SK-N-SH (cell line): ENCODE results near the gene DOK6. TPM values are rescaled to one million over a fixed set of nuclear protein-coding genes. Genes with fewer than 3 reads are reported as not detected.
A peak's percentile ranks its signal among the peaks of the same experiment; 100 is the strongest.

ENCODE experiments used
- CTCF ChIA-PET: fragments of 300-600, 350-600 bp; formaldehyde crosslinking; extraction: SDS; loops from one replicate; lab custom pipeline; 2021; lab: Yijun Ruan, JAX
- POLR2A ChIA-PET: fragments of 350-600 bp; sonication (Branson Sonifier 250); formaldehyde crosslinking; extraction: SDS; loops from one replicate; lab custom pipeline; 2020; ENCODE audit warnings: antibody characterized with exemption, inconsistent platforms; lab: Yijun Ruan, JAX
- DNase-seq: peaks from one replicate; pipeline ENCODE4 v3.0.0; 2012
- H2AFZ ChIP-seq: fragments of 200-600 bp; sonication (generic); 2 replicates; pipeline ENCODE4 v1.8.1; 2016; ENCODE audit warnings: antibody characterized with exemption, mild to moderate bottlenecking, low read depth
- H3F3A ChIP-seq: fragments of 200-600 bp; sonication (generic); replicated peaks from 2 replicates; pipeline ENCODE3; 2016; ENCODE audit warnings: antibody characterized with exemption, mild to moderate bottlenecking; ENCODE audit not compliant: insufficient read depth
- H3K27ac ChIP-seq, 2 experiments: fragments of 200-500 bp in 1 of 2; fragments of 200-600 bp in 1 of 2; sonication (Bioruptor generic) in 1 of 2; sonication (generic), shearing (Covaris generic) in 1 of 2; 2 replicates each; pipeline versions ENCODE4 v1.5.1 to v1.6.1; 2014 to 2016; ENCODE audit warnings: low read depth in 2 of 2, inconsistent platforms in 1 of 2, low read length in 1 of 2, mild to moderate bottlenecking in 1 of 2, mixed read lengths in 1 of 2
- H3K27me3 ChIP-seq: fragments of 200-600 bp; sonication (generic), shearing (Covaris generic); 2 replicates; pipeline ENCODE4 v1.6.1; 2016; ENCODE audit warnings: mixed run types; ENCODE audit not compliant: insufficient read depth
- H3K36me3 ChIP-seq, 2 experiments: fragments of 200-500 bp in 1 of 2; fragments of 200-600 bp in 1 of 2; sonication (Bioruptor generic) in 1 of 2; sonication (generic) in 1 of 2; replicated peaks in 1 of 2; 2 replicates each; pipeline versions ENCODE3 to v1.5.1; 2014 to 2016; ENCODE audit warnings: low read length in 1 of 2, mild to moderate bottlenecking in 1 of 2; ENCODE audit not compliant: insufficient read depth in 2 of 2, control insufficient read depth in 1 of 2
- H3K4me1 ChIP-seq, 2 experiments: fragments of 200-500 bp in 1 of 2; fragments of 200-600 bp in 1 of 2; sonication (Bioruptor generic) in 1 of 2; sonication (generic), shearing (Covaris generic) in 1 of 2; 2 replicates each; pipeline versions ENCODE4 v1.5.1 to v1.6.1; 2014 to 2016; ENCODE audit warnings: low read depth in 1 of 2, low read length in 1 of 2, mixed run types in 1 of 2; ENCODE audit not compliant: insufficient read depth in 2 of 2, control insufficient read depth in 1 of 2
- H3K4me2 ChIP-seq: fragments of 200-600 bp; sonication (generic), shearing (Covaris generic); 2 replicates; pipeline ENCODE4 v1.6.1; 2017; ENCODE audit warnings: mixed run types
- H3K4me3 ChIP-seq, 2 experiments: fragments of 200-500 bp in 1 of 2; fragments of 200-600 bp in 1 of 2; sonication (Bioruptor generic) in 1 of 2; sonication (generic), shearing (Covaris generic) in 1 of 2; 2 replicates each; pipeline versions ENCODE4 v1.5.1 to v1.8.1; 2014 to 2016; ENCODE audit warnings: low read depth in 2 of 2, inconsistent platforms in 1 of 2, low read length in 1 of 2, mild to moderate bottlenecking in 1 of 2, mixed read lengths in 1 of 2, moderate library complexity in 1 of 2
- H3K79me2 ChIP-seq: fragments of 200-600 bp; sonication (generic); 2 replicates; pipeline ENCODE4 v1.8.1; 2017; ENCODE audit warnings: mild to moderate bottlenecking; ENCODE audit not compliant: insufficient read depth
- H3K9ac ChIP-seq: fragments of 200-600 bp; sonication (generic); 2 replicates; pipeline ENCODE4 v1.6.1; 2017; ENCODE audit warnings: mixed run types
- H3K9me2 ChIP-seq: fragments of 200-600 bp; sonication (generic); 2 replicates; pipeline ENCODE4 v1.6.1; 2017; ENCODE audit warnings: mixed run types
- H3K9me3 ChIP-seq: fragments of 200-600 bp; sonication (generic); 2 replicates; pipeline ENCODE4 v1.6.1; 2017; ENCODE audit warnings: mixed run types, mild to moderate bottlenecking, moderate library complexity
- H4K20me1 ChIP-seq: fragments of 200-600 bp; sonication (generic); 2 replicates; pipeline ENCODE4 v1.6.1; 2017; ENCODE audit warnings: mild to moderate bottlenecking, mixed run types; ENCODE audit not compliant: insufficient read depth
- ELF1 ChIP-seq: IDR thresholded peaks from 2 replicates; pipeline ENCODE4 v1.4.0; 2012
- EP300 ChIP-seq, 2 experiments: IDR thresholded peaks; 2 replicates each; pipeline versions ENCODE4 v1.4.0 to v1.6.1; 2012; ENCODE audit warnings: borderline replicate concordance in 1 of 2, low read depth in 1 of 2, low read length in 1 of 2
- FOXM1 ChIP-seq: IDR thresholded peaks from 2 replicates; pipeline ENCODE4 v1.4.0; 2012; ENCODE audit warnings: low read depth, mild to moderate bottlenecking
- MXI1 ChIP-seq: IDR thresholded peaks from 2 replicates; pipeline ENCODE4 v1.6.1; 2012; ENCODE audit warnings: mild to moderate bottlenecking, low read depth, low read length, improper control_type of control experiment
- RAD21 ChIP-seq: IDR thresholded peaks from 2 replicates; pipeline ENCODE4 v1.6.1; 2012; ENCODE audit warnings: mild to moderate bottlenecking, low read length
- SMC3 ChIP-seq: IDR thresholded peaks from 2 replicates; pipeline ENCODE4 v1.6.1; 2012; ENCODE audit warnings: low read depth, low read length, improper control_type of control experiment
- WGBS: methylation state at CpG from one replicate; pipeline ENCODE4 v1.1.6; 2017; ENCODE audit warnings: low lambda C conversion rate; 5-methylcytosine and 5-hydroxymethylcytosine counted together
- polyA plus RNA-seq, 3 experiments: library from polyadenylated mRNA; depleted of rRNA; stranded (reverse); fragments of >200 nt; gene quantifications; 2 replicates each; pipeline ENCODE4 v1.2.3, GENCODE V29; 2012
- TF ChIP-seq, protein P1 (sequence below): fragments of 150-350 bp; IDR thresholded peaks from 2 replicates; pipeline ENCODE4 v1.6.1; 2016; ENCODE audit warnings: mild to moderate bottlenecking, low read depth, low read length
- TF ChIP-seq, protein P2 (sequence below): fragments of 200-600 bp; sonication (generic); IDR thresholded peaks from 2 replicates; pipeline ENCODE4 v1.6.1; 2017; ENCODE audit warnings: antibody characterized with exemption, mild to moderate bottlenecking, moderate library complexity
- TF ChIP-seq, protein P3 (sequence below): fragments of 150-350 bp; IDR thresholded peaks from 2 replicates; pipeline ENCODE4 v1.6.1; 2017; ENCODE audit warnings: antibody characterized with exemption, low read length, low read depth, borderline replicate concordance

Gene DOK6
- polyA plus RNA-seq, 1 of the 3 experiments (the other 2 are of a cell fraction): 3.9 TPM

DNA sequence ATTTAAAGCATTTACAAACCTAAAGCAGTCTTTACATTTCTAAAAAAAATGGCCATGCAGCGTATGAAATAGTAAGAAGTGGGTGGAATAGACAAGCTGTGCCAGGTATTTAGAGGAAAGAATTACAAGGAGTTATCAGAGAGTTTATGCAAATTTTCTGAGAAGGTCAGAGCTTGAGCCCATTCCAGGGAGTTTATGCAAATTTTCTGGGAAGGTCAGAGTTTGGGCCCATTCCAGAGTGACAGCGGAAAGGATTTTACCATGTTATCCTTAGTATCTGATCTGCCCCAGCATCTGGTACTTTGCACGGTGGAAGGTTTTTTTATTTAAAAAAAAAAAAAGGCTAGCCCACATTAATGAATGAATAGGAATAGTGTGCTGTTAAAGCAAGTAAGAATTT is 1.4 kb upstream of the DOK6 start:
- Histone ChIP-seq H3K9me2 (no peaks in the 10 kb centered on the region), H3K4me1 (peaks cover 0 to 3% of the 10 kb centered on the region in 2 experiments; a peak in 2 of 4 replicates), H3K27me3 (no peaks in the 10 kb centered on the region), H4K20me1 (no peaks in the 10 kb centered on the region), H3K4me3 (peak overlapping the region; percentile 82 to 84; a peak in 2 of 4 replicates), H3K9me3 (no peaks in the 10 kb centered on the region), H3K79me2 (peaks cover 3% of the 10 kb centered on the region; the same call in 1 of the 2 replicates), H3K36me3 (peaks cover 0 to 3% of the 10 kb centered on the region in 2 experiments), H3K9ac (peak overlapping the region; percentile 80; the same call in 1 of the 2 replicates), H2AFZ (peak overlapping the region; percentile 97; the same call in 1 of the 2 replicates), H3K4me2 (no peak overlapping the region), H3K27ac (peak overlapping the region; percentile 83 to 98; a peak in 2 of 4 replicates), H3F3A (peaks cover 9% of the 10 kb centered on the region)
- 68% methylated on average over 3 of the region's 3 CpGs for WGBS
- no peak for DNase-seq
- no peak for TF ChIP-seq FOXM1
- TF ChIP-seq, protein P1, sequence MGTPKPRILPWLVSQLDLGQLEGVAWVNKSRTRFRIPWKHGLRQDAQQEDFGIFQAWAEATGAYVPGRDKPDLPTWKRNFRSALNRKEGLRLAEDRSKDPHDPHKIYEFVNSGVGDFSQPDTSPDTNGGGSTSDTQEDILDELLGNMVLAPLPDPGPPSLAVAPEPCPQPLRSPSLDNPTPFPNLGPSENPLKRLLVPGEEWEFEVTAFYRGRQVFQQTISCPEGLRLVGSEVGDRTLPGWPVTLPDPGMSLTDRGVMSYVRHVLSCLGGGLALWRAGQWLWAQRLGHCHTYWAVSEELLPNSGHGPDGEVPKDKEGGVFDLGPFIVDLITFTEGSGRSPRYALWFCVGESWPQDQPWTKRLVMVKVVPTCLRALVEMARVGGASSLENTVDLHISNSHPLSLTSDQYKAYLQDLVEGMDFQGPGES: no peak
- CTCF ChIA-PET: interaction anchor here (0.6 to 0.9 kb wide), 2 partner anchors 19 to 660 kb away, joined by 3 read pairs; no protein-coding TSS in a partner anchor
- POLR2A ChIA-PET: no interaction called here

DNA sequence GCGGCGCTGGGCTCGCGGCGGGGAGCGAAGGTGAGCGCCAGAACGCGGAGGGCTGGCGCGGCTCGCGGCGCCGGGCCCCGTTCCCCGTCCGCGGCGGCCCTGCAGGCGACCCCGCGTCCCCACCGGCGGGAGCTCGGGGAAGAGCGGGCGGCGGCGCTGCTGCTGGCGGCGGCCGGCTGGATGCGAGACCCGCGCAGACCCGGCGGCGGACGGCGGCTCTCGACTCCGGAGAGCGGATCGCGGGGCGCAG is 213 bp downstream of the DOK6 start:
- Histone ChIP-seq H3K4me2 (peak overlapping the region; percentile 82), H4K20me1 (no peaks in the 10 kb centered on the region), H3F3A (peaks cover 9% of the 10 kb centered on the region), H3K4me3 (peak overlapping the region; percentile 78 to 84), H3K36me3 (peaks cover 0 to 3% of the 10 kb centered on the region in 2 experiments), H3K9me2 (no peaks in the 10 kb centered on the region), H2AFZ (peak overlapping the region; percentile 88; the same call in 1 of the 2 replicates), H3K79me2 (peaks cover 3% of the 10 kb centered on the region; the same call in 1 of the 2 replicates), H3K9me3 (no peaks in the 10 kb centered on the region), H3K27me3 (no peaks in the 10 kb centered on the region), H3K27ac (peak overlapping the region; percentile 39 to 98; a peak in 3 of 4 replicates), H3K4me1 (peaks cover 0 to 3% of the 10 kb centered on the region in 2 experiments; a peak in 2 of 4 replicates), H3K9ac (peak overlapping the region; percentile 56; the same call in 1 of the 2 replicates)
- TF ChIP-seq SMC3 (no peak), RAD21 (no peak), ELF1 (no peak), MXI1 (no peak), EP300 (IDR thresholded peaks at IDR 0.05; ENCODE audit: borderline replicate concordance in 1 of 2, low read depth in 1 of 2, low read length in 1 of 2) (peak in 1 of 2 experiments; percentile 11; a peak in 1 of 4 replicates)
- TF ChIP-seq, protein P2, sequence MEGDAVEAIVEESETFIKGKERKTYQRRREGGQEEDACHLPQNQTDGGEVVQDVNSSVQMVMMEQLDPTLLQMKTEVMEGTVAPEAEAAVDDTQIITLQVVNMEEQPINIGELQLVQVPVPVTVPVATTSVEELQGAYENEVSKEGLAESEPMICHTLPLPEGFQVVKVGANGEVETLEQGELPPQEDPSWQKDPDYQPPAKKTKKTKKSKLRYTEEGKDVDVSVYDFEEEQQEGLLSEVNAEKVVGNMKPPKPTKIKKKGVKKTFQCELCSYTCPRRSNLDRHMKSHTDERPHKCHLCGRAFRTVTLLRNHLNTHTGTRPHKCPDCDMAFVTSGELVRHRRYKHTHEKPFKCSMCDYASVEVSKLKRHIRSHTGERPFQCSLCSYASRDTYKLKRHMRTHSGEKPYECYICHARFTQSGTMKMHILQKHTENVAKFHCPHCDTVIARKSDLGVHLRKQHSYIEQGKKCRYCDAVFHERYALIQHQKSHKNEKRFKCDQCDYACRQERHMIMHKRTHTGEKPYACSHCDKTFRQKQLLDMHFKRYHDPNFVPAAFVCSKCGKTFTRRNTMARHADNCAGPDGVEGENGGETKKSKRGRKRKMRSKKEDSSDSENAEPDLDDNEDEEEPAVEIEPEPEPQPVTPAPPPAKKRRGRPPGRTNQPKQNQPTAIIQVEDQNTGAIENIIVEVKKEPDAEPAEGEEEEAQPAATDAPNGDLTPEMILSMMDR: no peak
- TF ChIP-seq, protein P3, sequence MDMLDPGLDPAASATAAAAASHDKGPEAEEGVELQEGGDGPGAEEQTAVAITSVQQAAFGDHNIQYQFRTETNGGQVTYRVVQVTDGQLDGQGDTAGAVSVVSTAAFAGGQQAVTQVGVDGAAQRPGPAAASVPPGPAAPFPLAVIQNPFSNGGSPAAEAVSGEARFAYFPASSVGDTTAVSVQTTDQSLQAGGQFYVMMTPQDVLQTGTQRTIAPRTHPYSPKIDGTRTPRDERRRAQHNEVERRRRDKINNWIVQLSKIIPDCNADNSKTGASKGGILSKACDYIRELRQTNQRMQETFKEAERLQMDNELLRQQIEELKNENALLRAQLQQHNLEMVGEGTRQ: no peak
- CTCF ChIA-PET: no interaction called here
- POLR2A ChIA-PET: interaction anchor here (0.6 kb wide), 1 partner anchor 235 kb away, joined by 3 read pairs; no protein-coding TSS in a partner anchor
- WGBS: no CpG with 5 or more reads among the region's 47 CpGs
- DNase-seq: no peak
